Activated gamma-delta T cell treated with anti-CD3 and anti-CD28 coated beads, Interleukin-2, amount 50 U/mL, for 16 hours (primary cell): Measurements from ENCODE around the gene STYXL1.
"Not testable (repeated sequence)": the region's sequence is repeated elsewhere in the genome, so short reads cannot be mapped to it uniquely, and the experiment has no call there.

Experiments used
- DNase-seq: peaks from one replicate; pipeline ENCODE4 v3.0.0-alpha.2; 2020; ENCODE audit warnings: low read depth

Gene STYXL1

DNA sequence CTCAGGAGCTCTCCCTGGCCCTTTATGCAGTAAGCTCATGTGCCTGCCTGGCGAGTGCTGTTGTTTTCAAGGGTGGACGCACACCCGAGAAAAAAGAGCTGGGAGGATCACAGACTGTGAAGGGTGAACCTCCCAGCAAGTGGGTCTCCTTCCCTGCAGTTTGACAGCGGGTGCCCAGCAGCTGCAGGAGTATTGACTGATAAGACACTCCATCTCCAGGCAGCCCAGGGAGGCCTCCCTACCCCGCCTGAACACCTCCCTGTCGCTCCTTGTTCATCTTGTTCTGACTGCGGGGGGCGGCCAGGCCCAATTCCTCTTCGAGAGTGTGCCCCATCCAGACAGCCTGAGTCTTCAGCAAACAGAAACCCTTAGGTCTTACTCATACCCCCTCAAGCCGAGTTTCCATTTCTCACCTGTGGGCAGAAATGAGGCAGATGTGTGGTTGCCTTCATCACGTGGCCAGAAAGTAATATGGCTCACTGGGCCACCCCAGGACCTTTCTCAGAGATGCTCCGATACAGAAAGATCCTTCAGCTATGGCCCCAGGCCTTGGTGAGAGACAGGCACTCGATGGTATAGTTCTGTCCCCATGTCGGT lies 17.3 kb upstream of the STYXL1 start:
- no peak for DNase-seq

DNA sequence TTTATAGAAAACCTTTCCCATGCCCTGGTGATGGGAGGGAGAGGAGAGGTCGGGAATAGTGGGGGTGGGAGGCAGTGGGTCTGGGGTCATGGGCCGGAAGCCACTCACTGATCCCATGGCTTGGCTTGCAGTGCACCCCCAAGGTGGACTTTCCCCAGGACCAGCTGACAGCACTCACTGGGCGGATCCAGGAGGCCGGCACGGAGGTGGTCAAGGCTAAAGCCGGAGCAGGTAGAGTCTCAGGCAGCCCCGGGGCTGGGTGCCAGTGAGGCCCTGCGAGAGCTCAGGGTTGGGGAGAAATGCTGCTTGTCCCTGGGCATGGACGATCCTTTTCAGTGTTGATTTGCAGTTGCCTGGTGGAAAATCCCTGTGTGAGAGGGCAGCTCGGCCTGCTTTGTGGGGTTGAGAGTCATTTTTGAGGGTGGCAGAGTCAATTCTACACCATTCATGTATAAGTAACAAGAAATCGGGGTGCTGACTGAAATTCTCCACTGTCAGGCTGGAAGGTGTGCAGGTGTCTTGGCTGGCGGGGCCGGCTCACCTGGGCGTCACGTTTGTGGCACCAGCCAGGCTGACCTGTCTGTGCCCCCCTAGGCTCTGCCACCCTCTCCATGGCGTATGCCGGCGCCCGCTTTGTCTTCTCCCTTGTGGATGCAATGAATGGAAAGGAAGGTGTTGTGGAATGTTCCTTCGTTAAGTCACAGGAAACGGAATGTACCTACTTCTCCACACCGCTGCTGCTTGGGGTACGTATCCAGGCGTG lies 16.6 kb upstream of the STYXL1 start:
- DNase-seq = no peak

GRCh38 chr7:76063525-76063924 lies 15.7 kb upstream of the STYXL1 start:
- no peak for DNase-seq

DNA sequence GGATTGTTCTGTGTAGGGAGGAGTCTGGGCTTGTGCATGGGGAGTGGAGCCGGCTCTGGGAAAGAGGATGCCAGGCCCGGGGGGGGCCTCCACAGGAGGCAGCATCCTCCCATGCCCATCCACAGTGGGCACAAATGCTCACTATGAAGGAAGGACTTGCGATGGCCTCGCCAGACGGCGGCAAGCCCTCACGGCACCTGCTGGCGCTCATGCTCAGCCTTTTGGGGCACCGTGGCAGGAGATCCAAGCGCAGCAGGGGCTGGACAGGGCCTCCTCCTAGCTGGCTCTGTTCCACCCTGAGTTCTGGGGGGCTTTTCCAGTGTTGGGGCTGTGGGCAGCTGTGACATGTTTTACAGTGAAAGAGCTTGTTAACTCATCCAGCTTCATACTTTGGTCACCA lies 15.3 kb upstream of the STYXL1 start:
- no peak for DNase-seq

- no peak for DNase-seq
Observed at GRCh38 chr7:76062254-76062653, 14.5 kb upstream of the STYXL1 start.

- no peak for DNase-seq
Observed at GRCh38 chr7:76060842-76061241, 13.0 kb upstream of the STYXL1 start.

DNA sequence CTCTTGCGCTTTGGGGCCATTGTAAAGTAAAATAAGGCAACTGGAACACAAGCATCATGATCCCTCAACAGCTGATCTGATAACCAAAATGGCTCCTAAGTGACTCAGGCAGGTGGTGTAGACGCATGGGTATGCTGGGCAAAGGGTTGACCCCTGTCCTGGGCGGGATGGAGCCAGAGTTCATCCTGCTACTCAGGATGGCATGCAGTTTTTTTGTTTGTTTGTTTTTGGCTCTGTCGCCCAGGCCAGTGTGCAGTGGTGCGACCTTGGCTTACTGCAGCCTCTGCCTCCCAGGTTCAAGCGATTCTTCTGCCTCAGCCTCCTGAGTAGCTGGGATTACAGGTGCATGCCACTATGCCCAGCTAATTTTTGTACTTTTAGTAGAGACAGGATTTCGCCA lies 10.9 kb upstream of the STYXL1 start:
- not testable (repeated sequence) for DNase-seq

DNA sequence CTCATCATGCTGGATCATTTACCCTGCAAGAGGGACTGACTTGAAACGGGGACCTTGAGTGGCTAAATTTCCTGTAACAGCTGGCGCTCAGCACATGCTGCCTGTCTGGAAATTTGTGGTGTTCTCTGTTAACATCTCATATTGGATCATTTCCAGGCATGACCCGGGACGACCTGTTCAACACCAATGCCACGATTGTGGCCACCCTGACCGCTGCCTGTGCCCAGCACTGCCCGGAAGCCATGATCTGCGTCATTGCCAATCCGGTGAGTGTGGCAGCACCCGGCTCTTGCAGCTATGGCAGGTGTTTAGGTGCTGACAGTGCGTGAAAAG lies 10.0 kb upstream of the STYXL1 start:
- no peak for DNase-seq

DNA sequence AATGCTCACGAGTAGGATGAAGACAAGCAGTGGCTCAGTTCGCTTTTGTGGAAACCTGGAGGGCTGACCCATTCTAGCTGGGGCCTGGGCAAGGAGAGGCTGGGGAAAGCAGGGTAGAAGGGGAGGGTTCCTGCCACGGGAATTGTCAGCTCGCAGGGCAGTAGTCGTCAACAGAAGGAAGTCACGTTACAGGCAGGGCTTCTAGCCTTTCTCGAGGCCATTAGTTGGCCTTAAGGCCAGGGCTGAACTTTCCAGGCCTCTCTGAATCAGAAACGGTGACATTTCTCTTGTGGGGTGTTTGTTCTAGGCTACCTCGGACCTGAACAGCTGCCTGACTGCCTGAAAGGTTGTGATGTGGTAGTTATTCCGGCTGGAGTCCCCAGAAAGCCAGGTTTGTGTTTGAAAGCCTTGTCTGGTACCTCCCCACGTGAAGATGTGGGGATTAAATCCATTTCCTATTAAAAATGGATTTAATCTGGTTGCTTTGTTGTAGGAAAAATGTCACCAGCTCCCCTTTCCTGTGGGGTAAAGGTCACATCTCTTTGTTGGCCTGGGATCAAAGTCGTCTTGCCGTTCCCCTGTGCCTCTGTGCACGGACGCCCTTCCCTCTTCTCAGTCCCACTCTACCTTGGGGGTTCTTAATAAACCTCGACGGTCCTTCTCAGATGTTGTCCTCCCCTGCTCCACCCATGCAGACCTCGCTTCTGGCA lies 9.5 kb upstream of the STYXL1 start:
- DNase-seq = no peak

- no peak for DNase-seq
Observed at GRCh38 chr7:76056241-76056640, 8.4 kb upstream of the STYXL1 start.

DNA sequence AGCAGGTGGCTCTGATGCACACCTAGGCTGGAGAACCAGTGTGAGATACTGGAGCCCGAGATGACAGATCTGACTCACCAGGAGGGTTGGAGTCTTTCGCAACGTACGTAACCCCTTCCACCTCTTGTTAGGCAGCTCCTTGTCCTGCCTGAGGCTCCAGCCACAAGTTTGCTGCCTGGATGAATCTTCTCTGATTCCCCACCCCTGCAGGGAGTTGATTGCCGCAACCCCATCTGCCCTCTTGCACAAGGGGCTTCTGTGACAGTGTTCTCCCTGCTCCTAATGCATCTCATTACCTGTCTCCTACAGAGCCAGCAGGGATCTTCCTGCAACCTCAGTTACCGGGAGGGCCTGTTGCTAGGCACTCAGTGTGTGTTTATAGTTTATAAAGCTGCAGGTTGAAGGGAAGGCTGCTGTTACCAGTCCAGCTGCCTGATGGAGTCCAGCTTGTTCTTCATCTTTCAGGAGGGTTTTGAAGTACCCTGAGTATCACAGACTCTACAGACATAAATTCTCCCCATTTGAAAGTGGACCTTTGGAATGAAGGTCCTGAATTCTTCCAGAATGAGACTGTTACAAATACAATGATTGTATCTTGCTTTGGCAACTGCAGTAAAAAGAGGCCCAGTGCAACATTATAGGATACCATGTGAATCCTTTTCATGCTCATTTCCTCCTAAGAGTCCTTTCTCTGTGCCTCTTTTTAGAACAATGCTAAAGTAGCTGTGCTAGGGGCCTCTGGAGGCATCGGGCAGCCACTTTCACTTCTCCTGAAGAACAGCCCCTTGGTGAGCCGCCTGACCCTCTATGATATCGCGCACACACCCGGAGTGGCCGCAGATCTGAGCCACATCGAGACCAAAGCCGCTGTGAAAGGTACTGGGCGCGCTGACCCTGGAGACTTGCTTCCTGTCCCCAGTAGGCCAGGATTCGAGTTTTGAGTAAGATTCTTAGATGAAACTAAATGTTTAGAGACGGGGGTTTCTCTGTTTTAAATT lies 6.6 kb upstream of the STYXL1 start:
- DNase-seq = no peak

GRCh38 chr7:76053461-76053860 lies 5.7 kb upstream of the STYXL1 start:
- no peak for DNase-seq

- DNase-seq = not testable (repeated sequence)
Observed at GRCh38 chr7:76052681-76053080, 4.9 kb upstream of the STYXL1 start.

- DNase-seq = no peak
Observed at GRCh38 chr7:76051840-76052239, 4.0 kb upstream of the STYXL1 start.

GRCh38 chr7:76050545-76050944 lies 2.7 kb upstream of the STYXL1 start:
- no peak for DNase-seq

DNA sequence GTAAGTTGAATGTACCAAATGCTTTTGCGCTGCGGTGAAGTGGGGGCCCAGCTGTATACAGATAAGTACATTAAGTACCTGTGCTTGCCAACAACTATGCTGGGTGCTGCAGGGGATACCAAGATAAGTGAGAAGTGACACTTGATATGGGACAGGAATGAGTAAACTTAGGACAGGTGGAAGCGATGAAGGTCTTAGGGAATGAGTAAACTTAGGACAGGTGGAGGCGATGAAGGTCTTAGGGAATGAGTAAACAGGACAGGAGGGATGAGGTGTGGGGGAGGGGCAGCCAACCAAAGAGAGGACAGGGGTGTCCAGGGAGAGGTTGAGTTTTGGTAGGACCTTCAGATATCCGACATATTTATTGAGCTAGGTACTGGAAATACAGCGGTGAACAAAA lies 1.5 kb upstream of the STYXL1 start:
- no peak for DNase-seq

DNA sequence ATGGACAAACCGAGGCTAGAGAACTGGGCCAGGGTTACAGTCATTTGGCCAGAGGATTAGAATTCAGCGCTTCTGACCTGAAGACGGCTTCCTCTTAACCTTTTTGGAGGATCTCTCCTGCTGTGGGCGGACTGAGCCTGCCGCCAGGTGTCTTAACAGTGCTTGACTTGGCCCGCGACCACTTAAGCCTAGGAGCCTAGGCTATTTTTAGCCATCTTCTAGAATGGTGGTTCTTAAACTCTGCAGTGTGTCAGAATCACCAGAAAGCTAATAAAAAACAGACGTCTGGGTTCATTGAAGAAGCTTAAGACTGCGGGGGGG lies 828 bp upstream of the STYXL1 start:
- DNase-seq = no peak

DNA sequence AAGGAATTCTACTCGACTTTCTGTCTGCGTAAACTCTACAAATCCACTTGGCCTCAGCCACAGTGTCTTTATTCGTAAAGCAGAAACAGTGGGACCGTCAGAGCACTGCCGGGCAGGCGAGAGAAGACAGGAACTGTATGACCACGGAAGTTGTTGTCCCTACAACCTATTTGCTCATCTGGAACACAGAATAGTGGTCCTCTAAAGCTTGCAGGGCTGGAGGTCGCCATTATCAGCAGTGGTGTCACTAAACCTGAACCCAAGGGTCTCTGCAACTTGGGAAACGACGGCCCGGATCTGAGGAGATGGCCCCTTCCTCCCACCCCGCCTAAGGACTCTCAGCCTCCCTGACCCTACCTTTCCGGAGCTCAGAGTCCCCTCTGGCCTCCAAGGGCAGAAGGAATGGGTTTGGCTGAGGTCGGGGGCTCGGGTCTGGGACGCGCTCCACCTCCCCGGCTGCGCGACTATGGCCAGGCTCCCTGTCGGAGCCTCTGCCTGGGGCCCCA lies 442 bp downstream of the STYXL1 start:
- DNase-seq = no peak

GRCh38 chr7:76044375-76044865 lies 3.4 kb downstream of the STYXL1 start:
- no peak for DNase-seq

DNA sequence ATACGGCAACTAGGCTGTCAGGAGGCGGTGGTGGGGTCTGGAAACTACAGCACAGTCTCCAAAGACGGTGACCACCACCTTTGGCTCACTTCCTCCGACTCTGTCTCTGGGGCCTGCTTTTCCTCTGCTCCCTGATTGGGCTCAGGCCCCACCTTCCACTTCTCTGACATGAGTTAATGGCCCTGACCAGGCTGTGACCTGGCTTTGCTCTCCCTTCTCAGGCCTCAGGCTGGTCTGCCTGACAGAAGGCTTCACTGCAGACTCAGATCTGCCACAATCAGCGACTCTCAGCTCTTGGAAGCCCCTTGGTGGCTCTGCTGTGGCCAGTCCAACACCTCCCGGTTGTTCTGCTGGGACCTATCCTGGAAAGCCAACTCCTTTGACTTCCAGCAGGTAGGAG lies 7.7 kb downstream of the STYXL1 start:
- no peak for DNase-seq

DNA sequence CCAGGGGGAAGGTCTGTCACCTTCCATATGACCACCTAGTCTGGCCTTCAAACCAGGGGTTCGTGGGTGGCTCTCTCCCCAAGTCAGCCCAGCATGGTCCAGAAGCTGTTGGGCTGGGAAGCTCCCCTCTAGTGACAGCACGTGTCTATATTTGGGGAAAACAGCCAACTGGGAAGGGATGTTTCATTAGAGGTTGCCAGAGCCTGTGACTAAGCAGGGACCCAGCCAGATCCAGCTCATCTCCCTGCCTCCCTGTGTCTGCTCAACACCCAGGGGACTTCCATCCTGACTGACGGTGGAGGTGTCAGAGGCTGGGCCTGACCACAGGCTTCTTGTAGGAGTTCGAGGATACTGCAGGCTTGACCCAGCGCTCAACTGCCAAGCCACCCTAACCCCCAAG lies 10.5 kb downstream of the STYXL1 start:
- no peak for DNase-seq

DNA sequence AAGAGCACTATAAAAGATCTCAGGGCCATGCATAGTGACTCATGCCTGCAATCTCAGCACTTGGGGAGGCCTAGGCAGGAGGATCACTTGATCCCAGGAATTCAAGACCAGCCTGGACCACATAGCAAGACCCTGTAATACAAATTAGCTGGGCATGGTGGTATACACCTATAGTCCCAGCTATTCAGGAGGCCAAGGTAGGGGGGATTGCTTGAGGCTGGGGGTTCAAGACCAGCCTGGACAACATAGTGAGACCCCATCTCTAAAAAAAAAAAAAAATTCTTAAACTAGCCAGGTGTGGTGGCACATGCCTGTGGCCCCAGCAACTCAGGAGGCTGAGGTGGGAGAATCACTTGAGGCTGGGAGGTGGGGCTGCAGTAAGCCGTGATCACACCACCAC lies 15.8 kb downstream of the STYXL1 start:
- no peak for DNase-seq
